Measurements from ENCODE around the gene HERC6.
"Not testable (repeated sequence)": the region's sequence is repeated elsewhere in the genome, so short reads cannot be mapped to it uniquely, and the experiment has no call there.

The HERC6 gene

DNA sequence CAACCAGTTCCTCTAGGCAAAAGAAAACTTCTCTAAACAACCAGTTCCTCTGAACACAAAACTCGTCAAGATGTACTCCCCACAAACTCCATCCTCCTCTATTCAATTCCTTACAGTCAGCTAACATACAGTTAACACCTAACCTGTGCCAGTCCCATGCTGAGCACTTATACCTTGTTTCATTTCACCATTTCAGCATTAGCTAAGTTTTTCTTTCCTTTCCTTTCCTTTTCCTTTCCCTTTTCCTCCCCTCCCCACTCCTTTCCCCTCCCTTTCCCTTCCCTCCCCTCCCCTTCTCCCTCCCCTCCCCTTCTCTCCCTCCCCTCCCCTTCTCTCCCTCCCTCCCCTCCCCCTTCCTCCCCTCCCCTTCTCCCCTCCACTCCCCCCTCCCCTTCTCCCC lies 13.1 kb downstream of the HERC6 start:
- no peak for DNase-seq (ENCODE audit: low spot score)

- no peak for DNase-seq (ENCODE audit: low spot score)
Measured at GRCh38 chr4:88396681-88397080, 18.0 kb downstream of the HERC6 start.

- no peak for DNase-seq (ENCODE audit: low spot score)
Measured at GRCh38 chr4:88398381-88398780, 19.7 kb downstream of the HERC6 start.

DNA sequence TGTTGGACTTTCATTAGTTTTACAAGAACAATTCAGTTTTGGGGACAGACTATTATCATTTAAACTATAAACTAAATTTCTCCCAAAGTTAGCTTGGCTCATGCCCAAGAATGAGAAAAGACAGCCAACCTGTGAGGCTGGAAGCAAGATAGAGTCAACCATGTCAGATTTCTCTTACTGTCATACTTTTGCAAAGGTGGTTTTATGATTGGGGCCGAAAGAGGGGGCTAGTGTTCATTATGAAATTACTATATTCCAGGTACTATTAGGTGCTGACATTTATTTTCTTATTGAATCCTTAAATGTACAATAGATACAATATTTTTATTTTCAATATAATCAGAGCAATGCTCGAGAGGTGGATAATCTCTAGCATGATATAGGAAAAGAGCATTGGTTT lies 30.6 kb downstream of the HERC6 start:
- DNase-seq (ENCODE audit: low spot score), result no peak

GRCh38 chr4:88409789-88410188 lies 31.1 kb downstream of the HERC6 start:
- DNase-seq (ENCODE audit: low spot score), result no peak

DNA sequence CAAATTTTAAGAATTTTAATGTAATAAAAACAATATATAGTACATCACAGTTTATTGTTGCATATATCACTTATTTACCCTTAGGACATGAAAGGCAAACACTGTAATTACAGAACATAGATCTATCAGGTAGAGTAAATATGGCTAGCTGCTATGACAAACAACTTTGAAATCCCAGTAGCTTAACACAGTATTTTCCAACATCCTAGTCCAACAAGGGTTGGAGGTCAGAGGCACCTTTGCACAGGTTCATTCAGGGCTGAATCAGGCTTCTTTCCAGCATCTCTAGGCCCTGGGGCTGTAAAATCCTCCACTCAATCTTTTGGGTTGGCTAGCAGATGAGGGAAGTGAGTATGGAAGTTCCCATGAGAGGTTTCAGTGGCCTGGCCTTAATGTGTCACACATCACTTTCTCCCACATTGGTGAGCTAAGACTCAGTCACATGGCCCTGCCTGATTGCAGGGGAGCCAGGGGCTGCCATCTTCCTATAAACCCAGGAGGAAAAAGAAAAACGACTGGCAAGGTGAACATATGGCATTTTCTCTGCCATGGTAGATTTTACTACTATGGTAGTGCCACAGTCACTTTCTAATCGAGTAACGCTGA lies 32.9 kb downstream of the HERC6 start:
- DNase-seq (ENCODE audit: low spot score), result no peak

GRCh38 chr4:88413801-88414200 lies 35.1 kb downstream of the HERC6 start:
- no peak for DNase-seq (ENCODE audit: low spot score)

- DNase-seq (ENCODE audit: low spot score), result no peak
Measured at GRCh38 chr4:88414755-88415154, 36.1 kb downstream of the HERC6 start.

GRCh38 chr4:88415982-88416381 lies 37.3 kb downstream of the HERC6 start:
- no peak for DNase-seq (ENCODE audit: low spot score)

DNA sequence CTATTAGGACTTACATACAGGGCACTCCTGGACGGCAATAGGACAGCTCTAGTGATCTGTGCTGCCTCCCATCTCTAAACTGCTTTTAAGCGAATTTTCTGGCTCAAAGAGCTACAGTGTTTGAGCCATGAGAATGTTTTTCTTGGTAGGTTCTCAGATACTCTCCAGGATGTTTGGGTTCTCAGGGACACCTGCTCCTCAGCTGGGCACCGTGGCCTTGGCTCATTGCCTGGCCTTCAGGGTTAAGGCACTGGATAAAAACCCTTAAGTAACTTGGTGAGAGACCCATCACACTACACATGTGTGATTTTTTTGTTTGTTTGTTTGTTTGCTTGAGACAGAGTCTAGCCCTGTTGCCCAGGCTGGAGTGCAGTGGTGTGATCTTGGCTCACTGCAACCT lies 39.8 kb downstream of the HERC6 start:
- DNase-seq (ENCODE audit: low spot score), result no peak

- DNase-seq (ENCODE audit: low spot score), result no peak
Measured at GRCh38 chr4:88419874-88420273, 41.2 kb downstream of the HERC6 start.

DNA sequence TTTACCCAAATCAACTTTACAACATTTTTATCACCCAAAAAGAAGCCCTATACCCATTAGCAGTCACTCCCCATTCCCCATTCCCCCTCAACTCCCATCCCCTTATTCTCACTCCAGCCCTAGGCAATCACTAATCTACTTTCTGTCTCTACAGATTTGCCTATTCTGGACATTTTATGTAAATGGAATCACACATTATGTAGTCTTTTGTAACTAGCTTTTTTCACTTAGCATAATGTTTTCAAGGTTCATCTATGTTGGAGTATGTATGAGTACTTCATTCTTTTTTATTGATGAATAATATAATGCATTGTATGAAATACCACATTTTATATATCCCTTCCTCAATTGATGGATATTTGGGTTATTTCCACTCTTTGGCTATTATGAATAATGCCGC lies 42.2 kb downstream of the HERC6 start:
- no peak for DNase-seq (ENCODE audit: low spot score)

GRCh38 chr4:88422403-88422802 lies 43.8 kb downstream of the HERC6 start:
- no peak for DNase-seq (ENCODE audit: low spot score)

DNA sequence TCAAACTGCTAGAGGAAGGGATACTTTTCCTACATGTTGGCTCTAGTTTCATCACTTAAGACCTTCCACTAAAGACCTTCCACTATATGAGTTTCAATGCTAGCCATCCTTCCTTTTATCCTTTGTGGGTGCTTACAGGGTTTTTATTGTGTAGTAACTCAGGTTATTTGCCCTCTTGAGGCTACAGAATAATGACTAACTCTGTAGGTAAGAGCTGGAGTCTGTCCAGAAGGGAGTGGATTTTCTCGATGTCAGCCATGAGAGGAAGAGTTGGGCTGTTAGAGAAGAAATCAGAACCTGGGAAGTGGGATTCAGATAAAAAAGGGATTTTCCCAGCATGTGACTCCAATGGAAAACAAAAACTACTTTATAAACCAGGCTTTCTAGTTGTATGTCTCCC lies 50.7 kb downstream of the HERC6 start:
- DNase-seq (ENCODE audit: low spot score), result peak; percentile 31

GRCh38 chr4:88435987-88436693 lies 57.5 kb downstream of the HERC6 start:
- no peak for DNase-seq (ENCODE audit: low spot score)

DNA sequence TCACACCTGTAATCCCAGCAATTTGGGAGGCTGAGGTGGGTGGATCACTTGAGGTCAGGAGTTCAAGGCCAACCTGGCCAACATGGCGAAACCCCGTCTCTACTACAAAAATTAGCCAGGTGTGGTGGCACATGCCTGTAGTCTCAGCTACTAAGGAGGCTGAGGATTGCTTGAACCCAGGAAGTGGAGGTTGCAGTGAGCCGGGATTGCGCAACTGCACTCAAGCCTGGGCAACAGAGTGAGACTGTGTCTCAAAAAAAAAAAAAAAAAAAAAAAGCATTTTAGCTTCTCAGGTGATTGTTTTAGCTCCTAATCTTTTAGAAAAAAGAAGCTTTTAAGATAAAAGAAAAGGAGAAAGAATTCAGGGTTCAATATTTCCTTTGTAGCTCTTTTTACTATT lies 59.2 kb downstream of the HERC6 start:
- not testable (repeated sequence) for DNase-seq (ENCODE audit: low spot score)

DNA sequence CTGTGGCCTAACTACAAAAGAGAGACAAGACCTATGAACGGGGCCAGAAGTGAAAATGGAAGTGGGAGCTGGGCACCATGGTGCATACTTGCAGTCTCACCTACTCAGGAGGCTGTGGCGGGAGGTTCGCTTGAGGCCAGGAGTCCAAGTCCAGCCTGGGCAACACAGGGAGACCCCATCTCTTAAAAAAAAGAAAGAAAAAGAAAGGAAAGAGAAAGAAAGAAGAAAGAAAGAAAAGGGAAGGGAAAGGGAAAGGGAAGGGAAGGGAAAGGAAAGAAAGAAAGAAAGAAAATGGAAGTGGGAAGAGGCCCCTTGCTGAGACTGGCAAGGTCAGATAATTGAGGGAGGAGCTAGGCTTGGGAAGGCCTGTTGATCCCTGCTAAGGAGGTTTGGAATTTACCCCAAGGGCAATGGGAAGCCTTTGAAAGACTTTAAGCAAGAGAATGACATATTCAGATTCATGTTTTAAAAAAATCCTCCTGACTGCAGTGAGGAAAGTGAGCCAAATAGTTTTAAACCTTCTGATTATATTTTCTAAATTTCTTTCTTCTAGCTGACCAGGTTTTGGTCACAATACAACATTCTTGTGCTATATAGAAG lies 60.6 kb downstream of the HERC6 start:
- DNase-seq (ENCODE audit: low spot score), result peak; percentile 64

DNA sequence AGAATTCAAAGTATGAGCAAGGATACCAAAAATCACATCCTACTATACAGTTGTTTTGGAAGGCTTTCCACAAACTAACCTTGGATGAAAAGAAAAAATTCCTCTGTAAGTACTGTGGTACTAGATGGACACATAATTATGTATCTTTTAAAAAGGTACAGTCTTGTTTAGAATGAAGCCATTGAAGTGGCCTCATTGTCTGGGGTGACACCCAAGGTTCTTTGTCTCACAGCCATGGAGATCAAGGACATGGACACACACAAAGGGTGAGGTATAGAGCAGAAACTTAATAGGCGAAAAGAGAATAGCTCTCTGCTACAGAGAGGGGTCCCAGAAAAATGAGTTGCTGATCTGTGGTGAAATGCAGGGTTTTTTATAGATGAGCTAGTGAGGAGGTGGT lies 61.5 kb downstream of the HERC6 start:
- no peak for DNase-seq (ENCODE audit: low spot score)

DNA sequence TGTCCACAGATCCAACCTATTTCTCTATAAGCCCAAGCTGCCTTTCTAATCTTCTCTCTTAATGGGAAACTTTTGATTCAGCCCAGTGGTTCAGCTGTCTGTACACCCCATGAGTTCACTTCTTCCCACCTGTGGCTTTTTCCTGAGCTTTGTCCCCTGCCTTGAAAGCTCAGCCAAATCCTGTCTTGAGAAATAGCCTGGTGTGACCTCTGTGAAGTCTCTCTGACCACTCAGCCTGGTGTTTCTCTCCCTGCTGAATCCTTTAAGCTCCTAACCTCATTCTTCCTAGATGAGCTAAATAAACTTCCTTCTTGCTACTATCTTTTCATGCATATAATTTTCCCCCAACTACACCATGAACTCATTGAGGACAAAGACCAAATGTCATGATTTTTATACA lies 63.0 kb downstream of the HERC6 start:
- DNase-seq (ENCODE audit: low spot score), result no peak

DNA sequence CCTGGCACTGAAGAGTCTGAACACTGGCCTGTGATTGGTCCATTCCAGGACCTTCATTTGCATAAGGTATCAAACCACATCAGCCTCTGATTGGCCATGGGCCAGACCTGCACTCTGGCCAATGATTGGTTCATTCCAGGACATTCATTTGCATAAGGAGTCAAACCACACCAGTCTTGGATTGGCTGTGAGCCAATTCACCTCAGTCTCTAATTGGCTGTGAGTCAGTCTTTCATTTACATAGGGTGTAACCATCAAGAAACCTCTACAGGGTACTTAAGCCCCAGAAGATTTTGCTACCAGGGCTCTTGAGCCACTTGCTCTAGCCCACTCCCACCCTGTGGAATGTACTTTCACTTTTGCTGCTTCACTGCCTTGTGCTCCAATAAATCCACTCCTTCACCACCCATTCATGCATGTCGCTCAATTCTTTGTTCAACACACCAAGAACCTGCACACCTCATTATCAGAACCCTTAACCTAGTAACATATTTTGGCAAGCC lies 64.1 kb downstream of the HERC6 start:
- no peak for DNase-seq (ENCODE audit: low spot score)

- no peak for DNase-seq (ENCODE audit: low spot score)
Measured at GRCh38 chr4:88443486-88443885, 64.8 kb downstream of the HERC6 start.

DNA sequence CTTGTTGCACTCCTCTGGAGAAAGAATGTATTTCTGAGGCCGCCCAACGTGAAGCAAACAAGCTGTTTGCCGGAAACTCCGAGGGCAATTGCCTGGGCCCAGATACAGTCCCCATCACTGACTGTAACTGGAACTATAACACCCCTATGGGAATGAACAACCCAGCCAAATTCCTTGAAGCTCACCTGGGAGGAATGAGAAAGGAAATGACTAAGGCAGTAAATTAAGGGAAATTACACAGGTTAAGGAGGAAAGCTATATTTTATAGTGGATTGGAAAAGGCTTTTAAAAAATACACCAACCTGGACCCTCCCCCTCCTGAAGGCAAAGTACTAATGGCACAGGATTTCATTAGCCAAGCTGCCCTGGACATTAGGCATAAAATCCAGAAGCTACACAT lies 66.6 kb downstream of the HERC6 start:
- DNase-seq (ENCODE audit: low spot score), result no peak

DNA sequence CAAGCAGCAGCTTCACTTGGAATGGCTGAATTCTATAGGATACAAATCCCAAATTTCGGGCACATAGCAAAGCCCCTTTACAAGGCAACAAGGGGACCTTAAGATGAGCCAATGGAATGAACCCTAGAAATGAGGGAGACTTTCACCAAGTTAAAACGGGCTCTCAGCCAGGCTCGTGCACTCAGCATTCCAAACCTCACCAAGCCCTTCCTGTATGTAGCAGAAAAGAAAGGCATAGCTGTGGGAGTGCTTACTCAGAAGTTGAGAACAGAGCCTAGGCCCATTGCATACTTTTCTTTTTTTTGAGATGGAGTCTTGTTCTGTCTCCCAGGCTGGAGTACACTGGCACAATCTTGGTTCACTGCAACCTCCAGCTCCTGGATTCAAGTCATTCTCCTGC lies 67.5 kb downstream of the HERC6 start:
- no peak for DNase-seq (ENCODE audit: low spot score)
